DND-41 (cell line): Measurements from ENCODE around the gene NOSTRIN.
"Not testable (repeated sequence)": the region's sequence is repeated elsewhere in the genome, so short reads cannot be mapped to it uniquely, and the experiment has no call there.

Experiments
- ATAC-seq: fragments of 200-7000 bp; cut with Tn5 transposase; 3 replicates; pipeline ENCODE4 v1.9.1; 2021; ENCODE audit warnings: low read depth; ENCODE audit not compliant: insufficient read depth
- DNase-seq: peaks from one replicate; pipeline ENCODE4 v3.0.0-alpha.2; 2020
- H2AFZ ChIP-seq: 2 replicates; pipeline ENCODE4 v1.6.0; 2012; ENCODE audit warnings: low read depth, low read length
- H3K27ac ChIP-seq: 2 replicates; pipeline ENCODE4 v1.5.1; 2012; ENCODE audit warnings: low read length, inconsistent platforms
- H3K27me3 ChIP-seq: fragments of 200-600 bp; sonication (generic); 2 replicates; pipeline ENCODE4 v1.6.0; 2012; ENCODE audit warnings: low read length, mild to moderate bottlenecking, inconsistent platforms; ENCODE audit not compliant: insufficient read depth, poor library complexity
- H3K36me3 ChIP-seq: 2 replicates; pipeline ENCODE4 v1.5.1; 2012; ENCODE audit warnings: low read length, inconsistent platforms; ENCODE audit not compliant: insufficient read depth
- H3K4me1 ChIP-seq: 2 replicates; pipeline ENCODE4 v1.5.1; 2012; ENCODE audit warnings: mild to moderate bottlenecking, low read length; ENCODE audit not compliant: insufficient read depth
- H3K4me2 ChIP-seq: 2 replicates; pipeline ENCODE4 v1.6.0; 2012; ENCODE audit warnings: mild to moderate bottlenecking, moderate library complexity, low read length, inconsistent platforms; ENCODE audit not compliant: insufficient read depth
- H3K4me3 ChIP-seq, 2 experiments: fragments of 200-600 bp in 1 of 2; shearing (Covaris generic) in 1 of 2; 2 replicates each; pipeline ENCODE4 v1.5.1; 2012 to 2016; ENCODE audit warnings: inconsistent platforms in 2 of 2, low read length in 2 of 2, mild to moderate bottlenecking in 2 of 2, low read depth in 1 of 2, moderate library complexity in 1 of 2
- H3K79me2 ChIP-seq: 2 replicates; pipeline ENCODE4 v1.6.0; 2012; ENCODE audit warnings: low read length, inconsistent platforms; ENCODE audit not compliant: insufficient read depth
- H3K9ac ChIP-seq: 2 replicates; pipeline ENCODE4 v1.6.0; 2012; ENCODE audit warnings: low read depth, mild to moderate bottlenecking, inconsistent platforms, low read length, moderate library complexity
- H3K9me3 ChIP-seq: 2 replicates; pipeline ENCODE4 v1.5.1; 2012; ENCODE audit warnings: low read length, moderate library complexity, mild to moderate bottlenecking, inconsistent platforms; ENCODE audit not compliant: insufficient read depth, severe bottlenecking
- H4K20me1 ChIP-seq: 2 replicates; pipeline ENCODE4 v1.6.0; 2012; ENCODE audit warnings: low read length; ENCODE audit not compliant: insufficient read depth
- CTCF ChIP-seq: IDR thresholded peaks from 2 replicates; pipeline ENCODE4 v1.5.1; 2012; ENCODE audit warnings: borderline replicate concordance, low read length, moderate library complexity, mild to moderate bottlenecking; ENCODE audit not compliant: poor library complexity, severe bottlenecking; ENCODE audit errors: extremely low read depth
- EZH2 ChIP-seq: IDR thresholded peaks from 3 replicates; pipeline ENCODE4 v1.6.1; 2012; ENCODE audit warnings: borderline replicate concordance, low read depth, mild to moderate bottlenecking, moderate library complexity, low read length, inconsistent platforms; ENCODE audit not compliant: severe bottlenecking

Gene NOSTRIN

GRCh38 chr2:168874368-168875054, 72.1 kb downstream of the NOSTRIN start:
- Histone ChIP-seq H3K4me2 (no peak overlapping the region), H3K27ac (no peak overlapping the region), H3K79me2 (peaks cover 35% of the 10 kb centered on the region), H3K9ac (no peak overlapping the region), H3K36me3 (peaks cover 50% of the 10 kb centered on the region), H3K9me3 (peaks cover 4% of the 10 kb centered on the region), H4K20me1 (no peaks in the 10 kb centered on the region), H3K4me1 (no peaks in the 10 kb centered on the region), H3K4me3 (no peak overlapping the region), H3K27me3 (no peaks in the 10 kb centered on the region), H2AFZ (no peak overlapping the region)
- no peak for TF ChIP-seq CTCF
- TF ChIP-seq EZH2: no peak
- no peak for DNase-seq
- ATAC-seq: no peak

- H4K20me1 ChIP-seq, H3K27ac ChIP-seq, H3K9ac ChIP-seq, H3K4me2 ChIP-seq, ATAC-seq, H2AFZ ChIP-seq, H3K4me1 ChIP-seq, H3K9me3 ChIP-seq, H3K4me3 ChIP-seq, DNase-seq, H3K27me3 ChIP-seq: not testable (repeated sequence)
- peaks cover 30% of the 10 kb centered on the region for H3K36me3 ChIP-seq
- H3K79me2 ChIP-seq: peaks cover 77% of the 10 kb centered on the region
These were observed 79.7 kb downstream of the NOSTRIN start for GRCh38 chr2:168882163-168882562.

DNA sequence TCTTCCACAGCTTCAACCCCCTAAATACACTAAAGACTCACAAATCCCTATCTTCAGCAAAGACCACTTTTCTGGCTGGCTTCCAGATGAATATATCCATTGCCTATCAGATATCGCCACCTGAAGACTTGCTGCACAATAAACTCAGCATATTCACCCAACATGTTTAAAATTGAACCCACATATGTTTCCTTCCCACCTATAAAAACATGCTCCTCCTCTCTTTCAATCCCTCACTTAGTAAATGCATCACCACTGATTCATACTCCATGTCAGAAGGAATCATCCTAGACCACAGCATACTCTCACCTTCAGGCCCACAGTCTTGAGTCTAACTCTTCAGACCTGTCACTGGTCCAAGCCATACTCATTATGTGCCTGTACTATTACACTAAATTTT, 82.5 kb downstream of the NOSTRIN start:
- no peak overlapping the region for H3K27ac ChIP-seq
- ATAC-seq (no peak), DNase-seq (no peak)
- H2AFZ ChIP-seq: no peak overlapping the region
- H3K36me3 ChIP-seq: peaks cover 46% of the 10 kb centered on the region
- no peak for TF ChIP-seq CTCF
- TF ChIP-seq EZH2: no peak
- H4K20me1 ChIP-seq: peaks cover 7% of the 10 kb centered on the region; the same call in 1 of the 2 replicates
- no peak overlapping the region for H3K4me2 ChIP-seq
- H3K9ac ChIP-seq: no peak overlapping the region
- peaks cover 24% of the 10 kb centered on the region for H3K4me1 ChIP-seq
- peaks cover 79% of the 10 kb centered on the region for H3K79me2 ChIP-seq
- H3K27me3 ChIP-seq: no peaks in the 10 kb centered on the region
- H3K4me3 ChIP-seq: no peak overlapping the region
- no peaks in the 10 kb centered on the region for H3K9me3 ChIP-seq

- peak; percentile 6 for DNase-seq
- peak overlapping the region; percentile 93 for H3K27ac ChIP-seq
- peak overlapping the region; percentile 82 to 89 for H3K4me3 ChIP-seq
These were observed 87.2 kb downstream of the NOSTRIN start for GRCh38 chr2:168889635-168890005.

More at GRCh38 chr2:168889635-168890005, 87.2 kb downstream of the NOSTRIN start:
- Histone ChIP-seq H3K4me1 (peaks cover 32% of the 10 kb centered on the region), H3K4me2 (peak overlapping the region; percentile 92), H3K27me3 (no peaks in the 10 kb centered on the region), H2AFZ (peak overlapping the region; percentile 84), H4K20me1 (0 out of 2 replicates have a peak, but pooled peaks cover 4% of the 10 kb centered on the region), H3K9ac (peak overlapping the region; percentile 88), H3K36me3 (peaks cover 39% of the 10 kb centered on the region), H3K79me2 (peaks cover 42% of the 10 kb centered on the region), H3K9me3 (no peaks in the 10 kb centered on the region)
- peak; percentile 6; the same call in 1 of the 3 replicates for ATAC-seq
- no peak for TF ChIP-seq EZH2
- TF ChIP-seq CTCF: no peak
